ENCODE measurements around the gene PACRG.

- no peak for TF ChIP-seq POLR2A (IDR thresholded peaks at IDR 0.05; ENCODE audit: low read depth, low read length)
- TF ChIP-seq POLR2AphosphoS5 (IDR thresholded peaks at IDR 0.05; ENCODE audit: low read depth, low read length), result no peak
These were observed 446.0 kb downstream of the PACRG start for GRCh38 chr6:163173741-163174140.

Measured in GM12892 (cell line).